ENCODE measurements around the gene PCDHGB1. TPM values are rescaled to one million over a fixed set of nuclear protein-coding genes. Genes with fewer than 3 reads are reported as not detected.
"Not testable (repeated sequence)": the region's sequence is repeated elsewhere in the genome, so short reads cannot be mapped to it uniquely, and the experiment has no call there.

The PCDHGB1 gene
- total RNA-seq, 2 donors from 2014 or later, result 1.4 to 6.6 TPM

DNA sequence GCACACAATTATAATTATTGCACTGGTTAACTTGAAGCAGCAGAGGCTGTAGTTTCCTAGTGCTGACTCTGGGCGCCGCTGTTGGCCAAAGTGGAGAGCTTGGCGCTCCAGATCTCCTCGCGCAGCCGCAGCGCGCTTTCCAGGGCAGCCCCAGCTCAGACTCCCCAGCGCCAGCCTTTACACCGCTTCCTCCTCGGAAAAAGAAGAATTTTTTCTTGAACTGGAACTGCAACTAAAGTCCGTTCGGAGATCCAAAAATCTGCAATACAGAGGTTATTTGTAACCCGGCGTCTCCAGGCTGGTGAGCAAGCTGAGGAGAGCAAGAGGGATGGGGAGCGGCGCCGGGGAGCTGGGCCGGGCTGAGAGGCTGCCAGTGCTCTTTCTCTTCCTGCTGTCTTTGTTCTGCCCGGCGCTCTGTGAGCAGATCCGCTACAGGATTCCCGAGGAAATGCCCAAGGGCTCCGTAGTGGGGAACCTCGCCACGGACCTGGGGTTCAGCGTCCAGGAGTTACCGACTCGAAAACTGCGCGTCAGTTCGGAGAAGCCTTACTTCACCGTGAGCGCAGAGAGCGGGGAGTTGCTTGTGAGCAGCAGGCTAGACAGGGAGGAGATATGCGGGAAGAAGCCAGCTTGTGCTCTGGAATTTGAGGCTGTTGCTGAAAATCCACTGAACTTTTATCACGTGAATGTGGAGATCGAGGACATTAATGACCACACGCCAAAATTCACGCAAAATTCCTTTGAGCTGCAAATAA, 37.8 kb downstream of the PCDHGB1 start, which contains the start of gene PCDHGB4:
PCDHGB4 (plus strand) TSS at position 142 of the 755 bp plus-strand sequence; CDS start at position 329, 187 bp downstream.
- not testable (repeated sequence) for H3K4me1 ChIP-seq (ENCODE audit: control insufficient read depth, insufficient read depth, low read length); H3K9ac ChIP-seq (ENCODE audit: extremely low read depth, low read length, poor library complexity, severe bottlenecking); H3K4me1 Mint-ChIP-seq; H3K36me3 ChIP-seq (ENCODE audit: control insufficient read depth, insufficient read depth, low read length); H3K27ac ChIP-seq (ENCODE audit: low read depth, low read length); H3K27me3 ChIP-seq (ENCODE audit: control insufficient read depth, insufficient read depth, low read length, poor library complexity, severe bottlenecking)
- H3K4me3 ChIP-seq (ENCODE audit: low read length), result peak within 1 kb of the TSS; percentile 35
- peak within 1 kb of the TSS; percentile 64 for H3K27ac Mint-ChIP-seq
- DNase-seq, result peak; percentile 88
- TF ChIP-seq, protein P1, sequence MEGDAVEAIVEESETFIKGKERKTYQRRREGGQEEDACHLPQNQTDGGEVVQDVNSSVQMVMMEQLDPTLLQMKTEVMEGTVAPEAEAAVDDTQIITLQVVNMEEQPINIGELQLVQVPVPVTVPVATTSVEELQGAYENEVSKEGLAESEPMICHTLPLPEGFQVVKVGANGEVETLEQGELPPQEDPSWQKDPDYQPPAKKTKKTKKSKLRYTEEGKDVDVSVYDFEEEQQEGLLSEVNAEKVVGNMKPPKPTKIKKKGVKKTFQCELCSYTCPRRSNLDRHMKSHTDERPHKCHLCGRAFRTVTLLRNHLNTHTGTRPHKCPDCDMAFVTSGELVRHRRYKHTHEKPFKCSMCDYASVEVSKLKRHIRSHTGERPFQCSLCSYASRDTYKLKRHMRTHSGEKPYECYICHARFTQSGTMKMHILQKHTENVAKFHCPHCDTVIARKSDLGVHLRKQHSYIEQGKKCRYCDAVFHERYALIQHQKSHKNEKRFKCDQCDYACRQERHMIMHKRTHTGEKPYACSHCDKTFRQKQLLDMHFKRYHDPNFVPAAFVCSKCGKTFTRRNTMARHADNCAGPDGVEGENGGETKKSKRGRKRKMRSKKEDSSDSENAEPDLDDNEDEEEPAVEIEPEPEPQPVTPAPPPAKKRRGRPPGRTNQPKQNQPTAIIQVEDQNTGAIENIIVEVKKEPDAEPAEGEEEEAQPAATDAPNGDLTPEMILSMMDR (conservative IDR thresholded peaks at IDR 0.05), result peak; percentile 86
- WGBS, 2 experiments (ENCODE audit: insufficient coverage in 1 of 2, insufficient read length in 1 of 2), result 73% methylated on average over 5 to 18 of the region's 40 CpGs
- peak within 1 kb of the TSS; percentile 77 for H3K4me3 Mint-ChIP-seq
- peaks cover 68% of the 10 kb centered on the region for H3K9me3 ChIP-seq (ENCODE audit: control insufficient read depth, low read length)
- peaks cover 51% of the 10 kb centered on the region for H3K36me3 Mint-ChIP-seq (ENCODE audit: low read depth)
- H3K9me3 Mint-ChIP-seq, result peaks cover 76% of the 10 kb centered on the region
- H3K27me3 Mint-ChIP-seq (ENCODE audit: insufficient read depth), result peaks cover 11% of the 10 kb centered on the region

DNA sequence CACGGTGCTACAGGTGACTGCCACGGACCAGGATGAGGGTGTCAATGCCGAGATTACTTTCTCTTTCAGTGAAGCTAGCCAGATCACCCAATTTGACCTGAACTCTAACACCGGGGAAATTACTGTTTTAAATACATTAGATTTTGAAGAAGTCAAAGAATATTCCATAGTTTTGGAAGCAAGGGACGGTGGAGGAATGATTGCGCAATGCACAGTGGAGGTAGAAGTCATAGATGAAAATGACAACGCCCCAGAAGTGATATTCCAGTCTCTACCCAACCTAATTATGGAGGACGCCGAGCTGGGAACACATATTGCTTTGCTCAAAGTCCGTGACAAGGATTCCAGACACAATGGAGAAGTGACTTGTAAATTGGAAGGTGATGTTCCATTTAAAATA, 38.8 kb downstream of the PCDHGB1 start:
- TF ChIP-seq, protein P1 (conservative IDR thresholded peaks at IDR 0.05), result no peak
- Mint-ChIP-seq H3K4me3 (peak overlapping the region; percentile 77), H3K36me3 (ENCODE audit: low read depth) (peaks cover 51% of the 10 kb centered on the region), H3K9me3 (peaks cover 76% of the 10 kb centered on the region), H3K27ac (no peak overlapping the region), H3K27me3 (ENCODE audit: insufficient read depth) (peaks cover 11% of the 10 kb centered on the region), H3K4me1 (no peaks in the 10 kb centered on the region)
- no peak for DNase-seq
- Histone ChIP-seq H3K4me3 (ENCODE audit: low read length) (peak overlapping the region; percentile 35), H3K9ac (ENCODE audit: extremely low read depth, low read length, poor library complexity, severe bottlenecking) (no peak overlapping the region), H3K27ac (ENCODE audit: low read depth, low read length) (no peak overlapping the region), H3K36me3 (ENCODE audit: control insufficient read depth, insufficient read depth, low read length) (no peaks in the 10 kb centered on the region), H3K27me3 (ENCODE audit: control insufficient read depth, insufficient read depth, low read length, poor library complexity, severe bottlenecking) (no peaks in the 10 kb centered on the region), H3K9me3 (ENCODE audit: control insufficient read depth, low read length) (peaks cover 65% of the 10 kb centered on the region), H3K4me1 (ENCODE audit: control insufficient read depth, insufficient read depth, low read length) (no peaks in the 10 kb centered on the region)
- WGBS, 2 experiments (ENCODE audit: insufficient coverage in 1 of 2, insufficient read length in 1 of 2), result 92 to 95% methylated on average over 5 to 10 of the region's 10 CpGs

DNA sequence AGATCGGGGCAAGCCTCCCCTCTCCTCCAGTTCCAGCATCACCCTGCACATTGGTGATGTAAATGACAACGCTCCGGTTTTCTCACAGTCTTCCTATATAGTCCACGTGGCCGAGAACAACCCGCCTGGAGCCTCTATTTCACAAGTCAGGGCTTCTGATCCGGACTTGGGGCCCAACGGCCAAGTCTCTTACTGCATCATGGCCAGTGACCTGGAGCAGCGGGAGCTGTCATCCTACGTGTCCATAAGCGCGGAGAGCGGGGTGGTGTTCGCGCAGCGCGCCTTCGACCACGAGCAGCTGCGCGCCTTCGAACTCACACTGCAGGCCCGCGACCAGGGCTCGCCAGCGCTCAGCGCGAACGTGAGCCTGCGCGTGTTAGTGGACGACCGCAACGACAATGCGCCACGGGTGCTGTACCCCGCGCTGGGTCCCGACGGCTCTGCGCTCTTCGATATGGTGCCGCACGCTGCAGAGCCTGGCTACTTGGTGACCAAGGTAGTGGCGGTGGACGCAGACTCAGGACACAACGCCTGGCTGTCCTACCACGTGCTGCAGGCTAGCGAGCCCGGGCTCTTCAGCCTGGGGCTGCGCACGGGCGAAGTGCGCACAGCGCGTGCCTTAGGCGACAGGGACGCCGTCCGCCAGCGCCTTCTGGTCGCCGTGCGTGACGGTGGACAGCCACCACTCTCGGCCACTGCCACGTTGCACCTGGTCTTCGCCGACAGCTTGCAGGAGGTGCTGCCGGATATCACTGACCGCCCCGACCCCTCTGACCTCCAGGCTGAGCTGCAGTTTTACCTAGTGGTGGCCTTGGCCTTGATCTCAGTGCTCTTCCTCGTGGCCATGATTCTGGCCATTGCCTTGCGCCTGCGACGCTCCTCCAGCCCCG, 39.5 kb downstream of the PCDHGB1 start:
- TF ChIP-seq, protein P1 (conservative IDR thresholded peaks at IDR 0.05), result no peak
- Histone ChIP-seq H3K9me3 (ENCODE audit: control insufficient read depth, low read length) (peaks cover 64% of the 10 kb centered on the region), H3K4me1 (ENCODE audit: control insufficient read depth, insufficient read depth, low read length) (no peaks in the 10 kb centered on the region), H3K4me3 (ENCODE audit: low read length) (no peak overlapping the region), H3K27me3 (ENCODE audit: control insufficient read depth, insufficient read depth, low read length, poor library complexity, severe bottlenecking) (no peaks in the 10 kb centered on the region), H3K36me3 (ENCODE audit: control insufficient read depth, insufficient read depth, low read length) (no peaks in the 10 kb centered on the region), H3K9ac (ENCODE audit: extremely low read depth, low read length, poor library complexity, severe bottlenecking) (no peak overlapping the region), H3K27ac (ENCODE audit: low read depth, low read length) (no peak overlapping the region)
- Mint-ChIP-seq H3K4me3 (no peak overlapping the region), H3K9me3 (peaks cover 76% of the 10 kb centered on the region), H3K4me1 (no peaks in the 10 kb centered on the region), H3K36me3 (ENCODE audit: low read depth) (peaks cover 53% of the 10 kb centered on the region), H3K27me3 (ENCODE audit: insufficient read depth) (peaks cover 11% of the 10 kb centered on the region), H3K27ac (no peak overlapping the region)
- no peak for DNase-seq
- WGBS, 2 experiments (ENCODE audit: insufficient coverage in 1 of 2, insufficient read length in 1 of 2), result 94 to 96% methylated on average over 74 to 77 of the region's 77 CpGs

Data from endodermal cell (in vitro differentiated cells).